Measurements from ENCODE around the gene TMEM106C.

TMEM106C gene

DNA sequence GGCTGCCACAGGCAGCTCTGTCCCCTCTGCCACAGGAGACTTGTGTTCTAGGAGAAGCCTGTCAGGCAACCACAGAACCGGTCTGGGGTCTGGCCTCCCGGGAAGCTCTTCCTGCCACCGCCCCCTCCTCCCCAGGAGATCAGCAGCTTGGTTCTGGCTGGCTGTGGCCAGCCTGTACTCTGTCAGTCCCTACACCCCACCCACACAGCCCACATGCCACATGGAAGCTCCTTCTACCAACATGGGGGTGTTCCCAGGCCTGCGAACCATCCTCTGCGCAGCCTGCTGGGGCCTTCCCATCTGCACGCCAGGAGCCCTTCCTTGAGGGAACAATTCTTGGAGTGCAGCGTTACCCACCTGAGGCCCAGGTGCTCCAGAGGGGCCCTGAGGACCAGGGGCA, 16.8 kb downstream of the TMEM106C start:
- DNase-seq, result no peak

- DNase-seq, result no peak
These were observed 17.5 kb downstream of the TMEM106C start for GRCh38 chr12:47980779-47981495.

- no peak for DNase-seq
These were observed 18.3 kb downstream of the TMEM106C start for GRCh38 chr12:47981496-47982260.

DNA sequence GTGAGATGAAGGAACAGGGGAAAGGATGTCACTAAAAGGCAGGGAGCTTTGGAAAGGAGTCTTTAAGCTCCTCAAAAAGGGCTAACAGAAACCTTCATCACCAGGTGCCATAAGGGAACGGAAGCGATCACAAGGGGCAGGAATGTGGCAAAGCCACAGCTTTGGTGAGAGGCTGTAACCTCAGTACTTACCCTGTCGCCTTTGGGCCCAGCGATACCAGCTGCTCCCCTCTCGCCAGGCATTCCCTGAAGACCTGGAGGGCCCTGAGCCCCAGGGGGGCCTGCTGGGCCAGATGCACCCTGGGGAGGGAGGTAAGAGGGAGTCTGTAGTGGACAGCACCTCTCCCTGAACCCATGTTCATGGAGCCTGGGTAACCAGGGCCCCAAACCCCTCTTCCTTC, 18.9 kb downstream of the TMEM106C start:
- no peak for DNase-seq

- DNase-seq, result no peak
These were observed 19.4 kb downstream of the TMEM106C start for GRCh38 chr12:47982770-47983169.

DNA sequence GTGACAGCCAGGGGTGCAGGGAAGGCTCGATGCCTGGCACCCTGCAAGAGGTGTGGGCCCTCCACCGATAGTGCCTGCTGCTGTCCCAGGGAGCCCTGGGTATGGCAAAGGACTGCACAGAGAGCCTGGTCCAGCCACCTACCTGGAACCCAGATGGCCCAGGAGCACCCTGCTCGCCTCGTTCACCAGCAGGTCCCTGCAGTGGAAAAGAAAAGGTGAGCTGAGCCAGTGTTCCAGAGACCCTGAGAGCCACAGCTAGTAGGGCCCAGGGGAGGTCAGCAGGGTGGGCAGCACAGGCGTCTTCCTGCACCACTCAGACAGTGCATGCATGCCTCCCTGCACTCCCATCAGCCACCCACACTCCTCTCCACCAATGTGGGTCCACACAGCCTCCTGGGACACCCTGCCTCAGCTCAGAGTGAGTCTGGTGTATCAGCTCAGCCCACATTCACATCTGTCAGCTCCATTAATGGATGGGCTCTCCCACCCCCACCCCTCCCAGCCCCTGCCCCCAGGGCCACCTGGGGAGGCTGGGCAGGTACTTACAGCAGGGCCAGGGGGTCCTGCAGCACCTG, 20.2 kb downstream of the TMEM106C start:
- DNase-seq, result no peak

DNA sequence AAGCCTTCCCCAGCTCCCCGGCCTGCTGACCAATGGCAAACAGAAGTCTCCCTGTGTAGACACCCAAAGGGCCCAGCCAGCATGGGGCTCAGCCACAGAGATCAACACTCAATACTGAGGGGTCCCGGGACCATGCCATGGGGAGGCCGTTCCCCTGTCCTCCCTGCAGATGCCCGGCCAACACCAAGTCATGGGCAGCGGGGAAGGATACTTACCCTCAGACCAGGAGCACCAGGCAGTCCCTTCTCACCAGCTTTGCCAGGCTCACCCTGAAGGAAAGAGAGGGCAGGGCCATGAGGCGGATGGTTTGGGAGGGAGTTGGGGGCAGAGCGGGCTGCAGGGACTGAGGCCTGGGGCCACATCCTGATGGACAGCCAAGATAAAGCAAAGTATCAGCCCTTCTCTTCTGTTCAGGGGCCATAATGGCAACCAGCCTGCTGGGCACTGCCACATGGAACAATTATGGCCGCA, 21.0 kb downstream of the TMEM106C start:
- no peak for DNase-seq

GRCh38 chr12:47985596-47986290, 22.3 kb downstream of the TMEM106C start:
- DNase-seq, result no peak

- no peak for DNase-seq
These were observed 22.9 kb downstream of the TMEM106C start for GRCh38 chr12:47986291-47986660.

GRCh38 chr12:47986832-47987231, 23.4 kb downstream of the TMEM106C start:
- DNase-seq, result no peak

DNA sequence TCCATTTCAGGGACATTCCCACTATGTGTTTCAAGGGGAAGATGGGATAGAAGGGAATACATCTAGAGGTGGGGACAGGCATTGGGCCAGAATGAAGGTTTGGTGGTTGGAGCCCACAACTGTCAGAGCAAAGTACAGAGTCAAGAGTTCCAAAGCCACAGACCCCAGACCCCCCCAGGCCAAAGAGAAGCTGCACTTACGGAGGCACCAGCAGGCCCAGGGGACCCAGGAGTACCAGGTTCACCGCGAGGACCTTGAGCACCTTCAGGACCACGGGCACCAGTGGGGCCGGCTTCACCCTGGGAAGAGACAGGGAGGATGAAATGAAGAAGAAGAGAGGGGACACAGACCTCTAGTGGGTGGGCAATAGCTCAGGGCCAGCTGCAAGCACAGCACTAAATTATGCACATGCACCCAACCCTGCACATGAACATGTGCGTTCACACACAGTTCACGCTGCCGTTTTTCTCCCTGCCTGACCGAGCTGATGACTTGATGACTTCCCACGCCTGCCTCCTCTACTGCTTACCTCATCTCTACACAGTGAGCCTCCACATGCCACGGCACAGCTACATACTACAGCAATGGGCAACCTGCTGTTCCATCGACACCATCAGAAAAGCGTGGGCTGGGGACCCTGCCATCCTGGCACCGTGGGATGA, 24.1 kb downstream of the TMEM106C start:
- DNase-seq, result no peak

- peak; percentile 28 for DNase-seq
These were observed 25.0 kb downstream of the TMEM106C start for GRCh38 chr12:47988073-47989022.

- no peak for DNase-seq
These were observed 25.6 kb downstream of the TMEM106C start for GRCh38 chr12:47989023-47989417.

DNA sequence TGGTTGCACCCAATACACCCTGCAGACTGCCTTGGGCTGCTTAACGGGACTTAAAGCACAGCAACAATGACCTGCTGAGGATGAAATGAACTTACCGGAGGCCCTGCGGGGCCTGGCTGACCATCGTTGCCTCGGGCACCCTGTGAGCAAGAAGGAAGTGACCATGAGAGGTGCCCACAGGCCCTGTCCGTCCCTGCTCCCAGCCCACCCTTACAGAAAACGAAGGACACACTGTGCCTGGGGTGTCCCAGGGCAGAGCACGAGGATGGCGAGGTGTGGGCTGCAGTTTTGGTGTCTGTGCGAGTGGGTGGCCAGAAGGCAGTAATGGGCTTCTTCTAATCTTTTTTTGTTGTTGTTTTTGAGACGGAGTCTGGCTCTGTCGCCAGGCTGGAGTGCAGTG, 26.3 kb downstream of the TMEM106C start:
- DNase-seq, result no peak

DNA sequence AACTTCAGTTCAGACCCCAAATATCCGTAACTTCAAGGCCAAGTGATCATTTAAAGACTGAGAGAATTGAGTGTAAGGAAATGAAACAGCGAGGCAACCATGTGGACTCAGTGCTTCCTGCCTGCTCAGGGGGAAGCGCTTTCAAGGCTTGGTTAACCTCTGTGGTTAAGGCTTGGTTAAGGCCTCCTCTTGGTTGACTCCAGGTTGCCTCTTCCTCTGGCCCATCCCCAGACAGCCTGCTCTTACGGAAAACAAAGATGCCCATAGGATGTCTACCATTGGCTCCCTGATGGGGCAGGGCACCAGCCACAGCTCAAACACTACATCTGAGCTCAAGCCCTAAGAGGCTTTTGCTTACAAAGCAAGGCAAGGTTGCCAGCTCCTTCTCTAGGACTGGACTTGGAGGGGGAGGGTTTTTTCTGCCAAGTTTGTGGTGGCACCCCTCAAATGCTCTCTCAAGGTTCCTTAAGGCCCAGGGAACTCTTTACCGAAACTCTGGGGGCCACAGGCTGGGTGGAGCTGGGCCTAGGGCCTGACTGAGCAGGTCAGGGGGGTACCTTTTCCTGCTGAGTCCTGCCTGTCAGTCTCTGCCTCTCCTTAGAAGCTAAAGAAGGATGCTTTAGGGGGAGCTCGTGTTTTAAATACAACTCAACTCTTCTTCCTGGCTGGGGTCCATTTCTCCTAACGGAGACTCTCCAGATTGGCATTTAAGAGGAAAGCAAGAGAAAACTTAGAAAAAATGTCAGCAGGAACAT, 27.1 kb downstream of the TMEM106C start:
- DNase-seq, result peak; percentile 38

GRCh38 chr12:47991106-47992061, 28.0 kb downstream of the TMEM106C start:
- no peak for DNase-seq

- DNase-seq, result no peak
These were observed 29.4 kb downstream of the TMEM106C start for GRCh38 chr12:47992776-47993175.

DNA sequence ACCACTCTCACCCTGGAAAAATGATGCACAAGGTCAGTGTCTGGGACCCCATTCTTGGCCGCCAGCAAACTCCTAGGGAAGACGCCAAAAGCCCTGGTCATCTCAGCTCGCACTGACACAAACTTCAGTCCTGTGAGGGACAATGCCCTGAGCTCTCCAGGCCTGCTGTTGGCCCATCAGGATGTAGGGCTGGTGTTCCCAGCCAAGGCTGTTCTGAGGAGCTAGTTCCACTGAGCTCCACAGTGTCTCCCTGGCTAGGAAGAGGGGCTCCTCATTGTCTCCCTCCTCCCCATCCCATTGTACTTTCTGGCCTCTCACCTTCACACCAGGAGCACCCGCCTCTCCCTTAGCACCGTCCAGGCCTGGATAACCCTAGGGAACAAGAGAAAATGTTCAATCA, 30.1 kb downstream of the TMEM106C start:
- DNase-seq, result no peak

- peak; percentile 45 for DNase-seq
These were observed 32.6 kb downstream of the TMEM106C start for GRCh38 chr12:47995981-47996401.
